NCI-H69 (cell line): ENCODE data around the gene ATN1.

ENCODE experiments used
- DNase-seq: peaks from one replicate; lab custom pipeline; 2025; lab: John Stamatoyannopoulos, UW

The ATN1 gene

GRCh38 chr12:6944381-6945186 lies 16.8 kb downstream of the ATN1 start:
- peak; percentile 98 for DNase-seq

- no peak for DNase-seq
Observed at GRCh38 chr12:6945613-6946012, 17.9 kb downstream of the ATN1 start.

- peak; percentile 99 for DNase-seq
Observed at GRCh38 chr12:6946033-6946919, 18.5 kb downstream of the ATN1 start.

- DNase-seq, result no peak
Observed at GRCh38 chr12:6946920-6947374, 19.2 kb downstream of the ATN1 start.

GRCh38 chr12:6947615-6948014 lies 19.9 kb downstream of the ATN1 start:
- DNase-seq, result no peak

GRCh38 chr12:6948873-6949594 lies 21.3 kb downstream of the ATN1 start:
- no peak for DNase-seq

GRCh38 chr12:6950401-6950801 lies 22.6 kb downstream of the ATN1 start:
- no peak for DNase-seq

- no peak for DNase-seq
Observed at GRCh38 chr12:6950811-6951540, 23.2 kb downstream of the ATN1 start, which contains the start of gene PTPN6. Gene PTPN6 (plus strand): TSS chr12:6951356. CDS start chr12:6951513, 157 bp downstream.

GRCh38 chr12:6951551-6952120 lies 23.9 kb downstream of the ATN1 start:
- DNase-seq, result no peak

GRCh38 chr12:6952121-6952862 lies 24.5 kb downstream of the ATN1 start:
- no peak for DNase-seq

- DNase-seq, result no peak
Observed at GRCh38 chr12:6952863-6953441, 25.2 kb downstream of the ATN1 start.

- no peak for DNase-seq
Observed at GRCh38 chr12:6953442-6954315, 25.9 kb downstream of the ATN1 start.

GRCh38 chr12:6954316-6955107 lies 26.8 kb downstream of the ATN1 start:
- DNase-seq, result no peak

GRCh38 chr12:6955108-6956020 lies 27.6 kb downstream of the ATN1 start:
- no peak for DNase-seq

- no peak for DNase-seq
Observed at GRCh38 chr12:6956021-6956727, 28.4 kb downstream of the ATN1 start.

GRCh38 chr12:6957151-6957701 lies 29.5 kb downstream of the ATN1 start:
- no peak for DNase-seq
